MM.1S (cell line): ENCODE results near the gene EDEM1.

ENCODE experiments used
- EZH2 ChIP-seq: fragments of 300-600 bp; sonication (generic); optimal IDR thresholded peaks from 2 replicates; pipeline ENCODE3; 2017; ENCODE audit warnings: low read depth, mild to moderate bottlenecking, antibody characterized with exemption, low read length, mixed read lengths
- TF ChIP-seq, protein P1 (sequence below): fragments of 300-600 bp; sonication (generic); IDR thresholded peaks from 2 replicates; pipeline ENCODE4 v1.5.1; 2016; ENCODE audit warnings: antibody characterized with exemption, low read length, mixed read lengths

GRCh38 chr3:5238545-5238944, 51.0 kb downstream of the EDEM1 start:
- TF ChIP-seq, protein P1, sequence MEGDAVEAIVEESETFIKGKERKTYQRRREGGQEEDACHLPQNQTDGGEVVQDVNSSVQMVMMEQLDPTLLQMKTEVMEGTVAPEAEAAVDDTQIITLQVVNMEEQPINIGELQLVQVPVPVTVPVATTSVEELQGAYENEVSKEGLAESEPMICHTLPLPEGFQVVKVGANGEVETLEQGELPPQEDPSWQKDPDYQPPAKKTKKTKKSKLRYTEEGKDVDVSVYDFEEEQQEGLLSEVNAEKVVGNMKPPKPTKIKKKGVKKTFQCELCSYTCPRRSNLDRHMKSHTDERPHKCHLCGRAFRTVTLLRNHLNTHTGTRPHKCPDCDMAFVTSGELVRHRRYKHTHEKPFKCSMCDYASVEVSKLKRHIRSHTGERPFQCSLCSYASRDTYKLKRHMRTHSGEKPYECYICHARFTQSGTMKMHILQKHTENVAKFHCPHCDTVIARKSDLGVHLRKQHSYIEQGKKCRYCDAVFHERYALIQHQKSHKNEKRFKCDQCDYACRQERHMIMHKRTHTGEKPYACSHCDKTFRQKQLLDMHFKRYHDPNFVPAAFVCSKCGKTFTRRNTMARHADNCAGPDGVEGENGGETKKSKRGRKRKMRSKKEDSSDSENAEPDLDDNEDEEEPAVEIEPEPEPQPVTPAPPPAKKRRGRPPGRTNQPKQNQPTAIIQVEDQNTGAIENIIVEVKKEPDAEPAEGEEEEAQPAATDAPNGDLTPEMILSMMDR, result no peak
- TF ChIP-seq EZH2, result no peak
